ENCODE data around the gene MLF2. TPM values are rescaled to one million over a fixed set of nuclear protein-coding genes. Genes with fewer than 3 reads are reported as not detected.

The MLF2 gene
- total RNA-seq, 1 donor from 2014 or later, result 102 TPM

GRCh38 chr12:6771091-6771495, 18.2 kb upstream of the MLF2 start:
- intact Hi-C loops (cut with micrococcal nuclease), result no loop called here
- Mint-ChIP-seq H3K4me1 (peaks cover 19% of the 10 kb centered on the region), H3K27me3 (peaks cover 68% of the 10 kb centered on the region), H3K4me3 (no peak overlapping the region), H3K36me3 (ENCODE audit: low read depth) (no peaks in the 10 kb centered on the region), H3K27ac (no peak overlapping the region), H3K9me3 (no peaks in the 10 kb centered on the region)
- no peak for TF ChIP-seq CTCF (IDR thresholded peaks at IDR 0.05)
- ChIA-PET POLR2A (interaction anchor here (2.4 kb wide), 1 partner anchor 18 kb away, joined by 8 read pairs; the partner anchor contains the start of gene MLF2), CTCF (interaction anchor here (1.0 to 1.4 kb wide), 3 partner anchors 17 to 53 kb away, joined by 3 read pairs; partner anchors contain the start of gene MLF2)
- DNase-seq, result no peak
- ATAC-seq (ENCODE audit: low read depth), result no peak

GRCh38 chr12:6770600-6770999, 17.7 kb upstream of the MLF2 start:
- POLR2A ChIA-PET, result interaction anchor here (2.4 kb wide), 1 partner anchor 17 kb away, joined by 8 read pairs; the partner anchor contains the start of gene MLF2
- H3K4me1 Mint-ChIP-seq, result peaks cover 24% of the 10 kb centered on the region

GRCh38 chr12:6770094-6770493, 17.2 kb upstream of the MLF2 start:
- intact Hi-C loops (cut with micrococcal nuclease), result no loop called here
- H3K4me3 Mint-ChIP-seq, result no peak overlapping the region
- DNase-seq (no peak), ATAC-seq (ENCODE audit: low read depth) (no peak)
- ChIA-PET CTCF (no interaction called here), POLR2A (interaction anchor here (2.4 kb wide), 1 partner anchor 17 kb away, joined by 8 read pairs; the partner anchor contains the start of gene MLF2)
- peaks cover 62% of the 10 kb centered on the region for H3K27me3 Mint-ChIP-seq
- no peak for TF ChIP-seq CTCF (IDR thresholded peaks at IDR 0.05)
- peaks cover 29% of the 10 kb centered on the region for H3K4me1 Mint-ChIP-seq
- no peaks in the 10 kb centered on the region for H3K36me3 Mint-ChIP-seq (ENCODE audit: low read depth)
- no peak overlapping the region for H3K27ac Mint-ChIP-seq
- no peaks in the 10 kb centered on the region for H3K9me3 Mint-ChIP-seq

More at GRCh38 chr12:6770600-6770999, 17.7 kb upstream of the MLF2 start:
- Mint-ChIP-seq H3K36me3 (ENCODE audit: low read depth) (no peaks in the 10 kb centered on the region), H3K4me3 (no peak overlapping the region), H3K27me3 (peaks cover 63% of the 10 kb centered on the region), H3K27ac (no peak overlapping the region), H3K9me3 (no peaks in the 10 kb centered on the region)
- no peak for TF ChIP-seq CTCF (IDR thresholded peaks at IDR 0.05)
- ATAC-seq (ENCODE audit: low read depth) (no peak), DNase-seq (no peak)
- CTCF ChIA-PET, result interaction anchor here (1.0 to 1.1 kb wide), 2 partner anchors 17 to 54 kb away, joined by 3 read pairs; no protein-coding TSS in a partner anchor
- intact Hi-C loops (cut with micrococcal nuclease), result no loop called here

GRCh38 chr12:6769666-6770065, 16.7 kb upstream of the MLF2 start:
- H3K4me3 Mint-ChIP-seq, result no peak overlapping the region
- no peaks in the 10 kb centered on the region for H3K36me3 Mint-ChIP-seq (ENCODE audit: low read depth)
- H3K27me3 Mint-ChIP-seq, result peaks cover 60% of the 10 kb centered on the region
- no peak for TF ChIP-seq CTCF (IDR thresholded peaks at IDR 0.05)
- H3K9me3 Mint-ChIP-seq, result no peaks in the 10 kb centered on the region
- peaks cover 30% of the 10 kb centered on the region for H3K4me1 Mint-ChIP-seq
- POLR2A ChIA-PET, result no interaction called here
- intact Hi-C loops (cut with micrococcal nuclease), result no loop called here
- CTCF ChIA-PET, result no interaction called here
- no peak for ATAC-seq (ENCODE audit: low read depth)
- DNase-seq, result no peak
- H3K27ac Mint-ChIP-seq, result no peak overlapping the region

GRCh38 chr12:6768990-6769389, 16.0 kb upstream of the MLF2 start:
- Mint-ChIP-seq H3K4me3 (no peak overlapping the region), H3K9me3 (no peaks in the 10 kb centered on the region), H3K27me3 (peaks cover 58% of the 10 kb centered on the region), H3K27ac (no peak overlapping the region), H3K36me3 (ENCODE audit: low read depth) (no peaks in the 10 kb centered on the region), H3K4me1 (peaks cover 36% of the 10 kb centered on the region)
- intact Hi-C loops (cut with micrococcal nuclease), result no loop called here
- no peak for ATAC-seq (ENCODE audit: low read depth)
- CTCF ChIA-PET, result no interaction called here
- POLR2A ChIA-PET, result no interaction called here
- DNase-seq, result no peak
- TF ChIP-seq CTCF (IDR thresholded peaks at IDR 0.05), result no peak
